K562 (cell line): ENCODE results near the gene COQ8A. TPM values are rescaled to one million over a fixed set of nuclear protein-coding genes. Genes with fewer than 3 reads are reported as not detected.

Experiments used
- ATAC-seq: fragments of 200-7000 bp; cut with Tn5 transposase; 3 replicates; pipeline ENCODE4 v1.9.1; 2020; ENCODE audit warnings: moderate library complexity
- BruUV-seq: library from RNA; stranded (reverse); fragments of 400-500 nt; replicated peaks from 2 replicates; lab custom pipeline; 2021; lab: Mats Ljungman, UMichigan
- CTCF ChIA-PET: fragments of 300-600 bp; formaldehyde crosslinking; extraction: SDS; loops from one replicate; lab custom pipeline; 2021; ENCODE audit warnings: low intra/inter-chr PET ratio; lab: Yijun Ruan, JAX
- POLR2A ChIA-PET: fragments of 300-600, 350-650 bp; sonication (Branson Sonifier 250); formaldehyde crosslinking; extraction: SDS; loops from one replicate; lab custom pipeline; 2021; ENCODE audit warnings: antibody characterized with exemption, inconsistent platforms; lab: Yijun Ruan, JAX
- DNase-seq, 4 experiments: peaks; one replicate each; pipeline versions ENCODE4 v3.0.0 to v3.0.0-alpha.2; 2011 to 2018; ENCODE audit warnings: low spot score in 3 of 4, mixed read lengths in 3 of 4; ENCODE audit errors: extremely low read depth in 1 of 4
- FAIRE-seq: peaks from 2 replicates; lab custom pipeline; 2011; peaks lifted over from hg19 to GRCh38; lab: Jason Lieb, UNC
- H2AFZ ChIP-seq: 2 replicates; pipeline ENCODE4 v1.6.0; 2011; ENCODE audit warnings: low read depth, low read length, control low read depth, inconsistent platforms
- H3K27ac ChIP-seq: fragments of 200-600 bp; 3 replicates; pipeline ENCODE4 v1.8.0; 2011; ENCODE audit warnings: low read depth, mild to moderate bottlenecking, control low read depth, inconsistent platforms, low read length, moderate library complexity, mixed read lengths; ENCODE audit errors: extremely low read depth
- H3K27me3 ChIP-seq, 2 experiments: fragments of 300-600 bp in 1 of 2; 2 replicates in 1 of 2; 3 replicates in 1 of 2; pipeline versions ENCODE4 v1.6.0 to v1.8.0; 2011; ENCODE audit warnings: inconsistent platforms in 2 of 2, low read length in 2 of 2, mild to moderate bottlenecking in 1 of 2, mixed read lengths in 1 of 2, moderate library complexity in 1 of 2; ENCODE audit not compliant: control insufficient read depth in 2 of 2, insufficient read depth in 2 of 2
- H3K36me3 ChIP-seq: fragments of 300-600 bp; 3 replicates; pipeline ENCODE4 v1.8.0; 2011; ENCODE audit warnings: mild to moderate bottlenecking, low read length, inconsistent platforms; ENCODE audit not compliant: control insufficient read depth, insufficient read depth
- H3K4me1 ChIP-seq, 2 experiments: fragments of 200-600 bp in 1 of 2; replicated peaks in 1 of 2; 2 replicates in 1 of 2; 3 replicates in 1 of 2; pipeline versions ENCODE4 v1.5.1 to v1.8.0; 2011; ENCODE audit warnings: inconsistent platforms in 2 of 2, low read length in 2 of 2, mild to moderate bottlenecking in 1 of 2, mixed read lengths in 1 of 2, moderate library complexity in 1 of 2; ENCODE audit not compliant: control insufficient read depth in 2 of 2, insufficient read depth in 2 of 2
- H3K4me2 ChIP-seq: 2 replicates; pipeline ENCODE4 v1.6.1; 2011; ENCODE audit warnings: low read length, control low read depth, inconsistent platforms, mixed read lengths; ENCODE audit not compliant: insufficient read depth
- H3K4me3 ChIP-seq: fragments of 200-600 bp; sonication (generic), shearing (Covaris generic); 2 replicates; pipeline ENCODE4 v1.5.1; 2016; ENCODE audit warnings: control low read depth, inconsistent platforms
- H3K79me2 ChIP-seq: fragments of 200-600 bp; 3 replicates; pipeline ENCODE4 v1.8.0; 2011; ENCODE audit warnings: low read length, inconsistent platforms; ENCODE audit not compliant: control insufficient read depth, insufficient read depth
- H3K9ac ChIP-seq, 2 experiments: 2 replicates each; pipeline versions ENCODE4 v1.6.0 to v1.6.1; 2011; ENCODE audit warnings: low read depth in 2 of 2, low read length in 2 of 2, control low read depth in 1 of 2, inconsistent platforms in 1 of 2, mild to moderate bottlenecking in 1 of 2, mixed read lengths in 1 of 2; ENCODE audit not compliant: insufficient read depth in 1 of 2
- H3K9me1 ChIP-seq: one replicate; pipeline ENCODE4 v1.6.0; 2011; ENCODE audit warnings: inconsistent platforms, mild to moderate bottlenecking, low read length, moderate library complexity; ENCODE audit not compliant: control insufficient read depth, insufficient read depth
- H3K9me3 ChIP-seq: replicated peaks from 2 replicates; pipeline ENCODE4 v1.5.1; 2011; ENCODE audit warnings: low read depth, low read length, inconsistent platforms; ENCODE audit not compliant: control insufficient read depth, insufficient read depth
- H4K20me1 ChIP-seq: replicated peaks from 2 replicates; pipeline ENCODE4 v1.6.1; 2011; ENCODE audit warnings: low read length, inconsistent platforms, mixed read lengths; ENCODE audit not compliant: control insufficient read depth, insufficient read depth
- BRD4 ChIP-seq: fragments of 200-600 bp; sonication (generic); IDR thresholded peaks from 2 replicates; pipeline ENCODE4 v1.6.1; 2017; ENCODE audit warnings: inconsistent platforms
- CHD4 ChIP-seq: fragments of 200-600 bp; sonication (generic); IDR thresholded peaks from 3 replicates; pipeline ENCODE4 v1.6.1; 2012; ENCODE audit warnings: low read depth, mild to moderate bottlenecking, mixed read lengths, low read length, inconsistent platforms; ENCODE audit not compliant: insufficient read depth, insufficient replicate concordance, poor library complexity, severe bottlenecking
- ELF2 ChIP-seq: fragments of 250-450 bp; sonication (Bioruptor Pico); IDR thresholded peaks from 2 replicates; pipeline ENCODE4 v1.5.0; 2021; ENCODE audit warnings: mild to moderate bottlenecking
- HDAC3 ChIP-seq: fragments of 450-650 bp; IDR thresholded peaks from 2 replicates; pipeline ENCODE4 v1.6.1; 2018; ENCODE audit warnings: borderline replicate concordance, mild to moderate bottlenecking, moderate library complexity; ENCODE audit not compliant: partially characterized antibody
- KDM4B ChIP-seq, 2 experiments: fragments of 450-650 bp in 1 of 2; sonication (generic) in 1 of 2; IDR thresholded peaks; 2 replicates each; pipeline ENCODE4 v1.6.1; 2016 to 2017; ENCODE audit warnings: borderline replicate concordance in 2 of 2, antibody characterized with exemption in 1 of 2, low read depth in 1 of 2, mild to moderate bottlenecking in 1 of 2
- NRF1 ChIP-seq, 2 experiments: fragments of 450-650 bp; IDR thresholded peaks in 1 of 2; conservative IDR thresholded peaks in 1 of 2; 2 replicates each; pipeline ENCODE4 v1.6.1; 2014; ENCODE audit warnings: mild to moderate bottlenecking in 2 of 2
- POLR2AphosphoS5 ChIP-seq: IDR thresholded peaks from 2 replicates; pipeline ENCODE4 v1.6.1; 2011; ENCODE audit warnings: mild to moderate bottlenecking, low read depth, low read length, moderate library complexity; ENCODE audit not compliant: control insufficient read depth, insufficient read depth
- PPARD ChIP-seq: fragments of 250-450 bp; sonication (Bioruptor Pico); IDR thresholded peaks from 2 replicates; pipeline ENCODE4 v1.8.0; 2022; ENCODE audit warnings: inconsistent platforms, mild to moderate bottlenecking, moderate library complexity
- TRIM24 ChIP-seq, 2 experiments: fragments of 450-650 bp; IDR thresholded peaks; 2 replicates each; pipeline ENCODE4 v1.6.1; 2016
- TRIM28 ChIP-seq: fragments of 450-650 bp; IDR thresholded peaks from 2 replicates; pipeline ENCODE4 v1.6.1; 2017
- ZBED1 ChIP-seq: IDR thresholded peaks from 2 replicates; pipeline ENCODE4 v1.6.1; 2014
- ZNF121 ChIP-seq: sonication (generic); formaldehyde crosslinking; conservative IDR thresholded peaks from 2 replicates; pipeline ENCODE4 v1.8.0; 2022; ENCODE audit warnings: missing genetic modification reagents
- ZNF785 ChIP-seq: fragments of 250-450 bp; sonication (Bioruptor Pico); IDR thresholded peaks from 2 replicates; pipeline ENCODE4 v1.4.0; 2020; ENCODE audit warnings: mild to moderate bottlenecking
- WGBS: fragments of 100-300 bp; shearing (Covaris generic); methylation state at CpG from one replicate; pipeline ENCODE4 v1.1.6; 2016; ENCODE audit warnings: low coverage, mixed read lengths; ENCODE audit not compliant: insufficient coverage; ENCODE audit errors: missing lambda C conversion rate; 5-methylcytosine and 5-hydroxymethylcytosine counted together
- in situ Hi-C: fragments of 300-500 bp; cut with MboI; formaldehyde crosslinking; loops from 4 replicates; pipeline ENCODE4 v1.15.0; 2018; ENCODE audit warnings: inconsistent platforms, mixed read lengths
- intact Hi-C: fragments of 100-400 bp; cut with micrococcal nuclease; formaldehyde crosslinking; loops from 2 replicates; pipeline ENCODE4 v1.14.2; 2022
- polyA plus RNA-seq, 8 experiments: library from polyadenylated mRNA; depleted of rRNA in 4 of 8; stranded (reverse) in 5 of 8; unstranded in 3 of 8; fragments of >200 nt; fragmentation: Nextera tagmentation in 2 of 8; fragmentation: Illumina TruSeq in 1 of 8; extraction: Ambion mirVana in 2 of 8; extraction: Trizol in 1 of 8; gene quantifications; 2 replicates each; pipeline versions ENCODE4 v1.2.1 to v1.2.3, GENCODE V29; 2011 to 2014; ENCODE audit warnings: inconsistent platforms in 1 of 8, missing spikeins in 1 of 8
- total RNA-seq, 7 experiments: library from RNA; depleted of rRNA in 6 of 7; stranded (reverse); fragments of >200 nt in 6 of 7; fragmentation: Illumina TruSeq in 2 of 7; extraction: Trizol in 2 of 7; gene quantifications; 2 replicates each; pipeline versions ENCODE4 v1.2.1 to v1.2.3, GENCODE V29; 2011 to 2021; ENCODE audit warnings: low replicate concordance in 1 of 7
- TF ChIP-seq, protein P1 (sequence below): fragments of 450-650 bp; IDR thresholded peaks from 2 replicates; pipeline ENCODE4 v1.6.1; 2016
- TF ChIP-seq, protein P2 (sequence below), 2 experiments: fragments of 450-650 bp in 1 of 2; sonication (generic) in 1 of 2; formaldehyde crosslinking; conservative IDR thresholded peaks; 2 replicates each; pipeline versions ENCODE4 v1.4.0 to v1.8.1; 2020 to 2022; ENCODE audit warnings: mild to moderate bottlenecking in 1 of 2, missing genetic modification reagents in 1 of 2
- TF ChIP-seq, protein P3 (sequence below): sonication (generic); formaldehyde crosslinking; IDR thresholded peaks from 2 replicates; pipeline ENCODE4 v1.8.1; 2023; ENCODE audit warnings: mild to moderate bottlenecking, missing genetic modification reagents

The COQ8A gene
- total and polyA plus RNA-seq, 9 of the 15 experiments (the other 6 are each of a cell fraction or from before 2014, with no cell fraction given), result 2.6 to 54.3 (median 32.4) TPM

DNA sequence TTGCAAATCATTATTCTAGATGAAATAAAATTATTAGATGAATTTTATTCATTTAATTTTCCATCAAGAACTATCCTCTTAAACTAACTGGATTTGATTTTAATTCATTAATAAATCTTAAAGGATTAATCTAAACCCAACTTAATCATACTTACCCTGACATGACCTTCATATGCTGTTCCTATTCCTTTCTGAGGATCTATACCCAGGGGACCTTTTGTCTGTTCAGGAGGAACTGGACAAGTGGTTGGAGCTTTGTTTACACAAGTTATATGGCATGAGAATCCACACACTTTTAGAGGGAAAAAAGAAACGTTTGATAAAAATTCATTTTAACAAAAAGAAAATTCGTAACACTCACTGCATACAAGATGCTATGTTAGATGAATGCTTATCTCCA, 95.2 kb downstream of the COQ8A start:
- ATAC-seq (no peak), FAIRE-seq (no peak), DNase-seq (no peak)
- WGBS, result 18% methylated on average over 2 of the region's 2 CpGs
- TF ChIP-seq ELF2 (CRISPR knock-in tag) (no peak), NRF1 (conservative IDR thresholded peaks at IDR 0.05 in 1 of 2, IDR thresholded peaks at IDR 0.05 in 1 of 2) (no peak), ZNF121 (no peak), TRIM28 (no peak), ZBED1 (no peak), ZNF785 (no peak), CHD4 (no peak), HDAC3 (no peak), TRIM24 (IDR thresholded peaks at IDR 0.05) (no peak), BRD4 (no peak), KDM4B (IDR thresholded peaks at IDR 0.05; ENCODE audit: borderline replicate concordance in 2 of 2, low read depth in 1 of 2) (no peak), PPARD (CRISPR knock-in tag) (no peak), POLR2AphosphoS5 (no peak)
- TF ChIP-seq, protein P1, sequence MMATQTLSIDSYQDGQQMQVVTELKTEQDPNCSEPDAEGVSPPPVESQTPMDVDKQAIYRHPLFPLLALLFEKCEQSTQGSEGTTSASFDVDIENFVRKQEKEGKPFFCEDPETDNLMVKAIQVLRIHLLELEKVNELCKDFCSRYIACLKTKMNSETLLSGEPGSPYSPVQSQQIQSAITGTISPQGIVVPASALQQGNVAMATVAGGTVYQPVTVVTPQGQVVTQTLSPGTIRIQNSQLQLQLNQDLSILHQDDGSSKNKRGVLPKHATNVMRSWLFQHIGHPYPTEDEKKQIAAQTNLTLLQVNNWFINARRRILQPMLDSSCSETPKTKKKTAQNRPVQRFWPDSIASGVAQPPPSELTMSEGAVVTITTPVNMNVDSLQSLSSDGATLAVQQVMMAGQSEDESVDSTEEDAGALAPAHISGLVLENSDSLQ, result no peak
- TF ChIP-seq, protein P2, sequence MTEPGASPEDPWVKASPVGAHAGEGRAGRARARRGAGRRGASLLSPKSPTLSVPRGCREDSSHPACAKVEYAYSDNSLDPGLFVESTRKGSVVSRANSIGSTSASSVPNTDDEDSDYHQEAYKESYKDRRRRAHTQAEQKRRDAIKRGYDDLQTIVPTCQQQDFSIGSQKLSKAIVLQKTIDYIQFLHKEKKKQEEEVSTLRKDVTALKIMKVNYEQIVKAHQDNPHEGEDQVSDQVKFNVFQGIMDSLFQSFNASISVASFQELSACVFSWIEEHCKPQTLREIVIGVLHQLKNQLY (CRISPR knock-in tag; conservative IDR thresholded peaks at IDR 0.05), result no peak
- TF ChIP-seq, protein P3, sequence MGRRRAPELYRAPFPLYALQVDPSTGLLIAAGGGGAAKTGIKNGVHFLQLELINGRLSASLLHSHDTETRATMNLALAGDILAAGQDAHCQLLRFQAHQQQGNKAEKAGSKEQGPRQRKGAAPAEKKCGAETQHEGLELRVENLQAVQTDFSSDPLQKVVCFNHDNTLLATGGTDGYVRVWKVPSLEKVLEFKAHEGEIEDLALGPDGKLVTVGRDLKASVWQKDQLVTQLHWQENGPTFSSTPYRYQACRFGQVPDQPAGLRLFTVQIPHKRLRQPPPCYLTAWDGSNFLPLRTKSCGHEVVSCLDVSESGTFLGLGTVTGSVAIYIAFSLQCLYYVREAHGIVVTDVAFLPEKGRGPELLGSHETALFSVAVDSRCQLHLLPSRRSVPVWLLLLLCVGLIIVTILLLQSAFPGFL (CRISPR knock-in tag), result no peak
- H4K20me1 ChIP-seq, result no peaks in the 10 kb centered on the region
- no peaks in the 10 kb centered on the region for H3K9me1 ChIP-seq
- H2AFZ ChIP-seq, result no peak overlapping the region
- no peak overlapping the region for H3K9ac ChIP-seq
- H3K36me3 ChIP-seq, result peaks cover 72% of the 10 kb centered on the region
- no peaks in the 10 kb centered on the region for H3K79me2 ChIP-seq
- ChIA-PET POLR2A (interaction anchor here (1.7 kb wide), 1 partner anchor 11 kb away, joined by 7 read pairs; no protein-coding TSS in a partner anchor), CTCF (no interaction called here)
- no peak overlapping the region for H3K4me2 ChIP-seq
- no TSS peak for BruUV-seq
- intact Hi-C loops, result no loop called here
- no peak overlapping the region for H3K4me3 ChIP-seq
- in situ Hi-C loops, result no loop called here
- no peaks in the 10 kb centered on the region for H3K9me3 ChIP-seq
- H3K27ac ChIP-seq, result no peak overlapping the region
- H3K4me1 ChIP-seq, result no peaks in the 10 kb centered on the region
- H3K27me3 ChIP-seq, result no peaks in the 10 kb centered on the region
